Activated CD4-positive, alpha-beta T cell treated with anti-CD3 and anti-CD28 coated beads for 24 hours (primary cell): ENCODE results near the gene SCFD1.

Source experiments
- DNase-seq, 2 donors: peaks; one replicate each; pipeline ENCODE4 v3.0.0-alpha.2; 2020; ENCODE audit warnings: low read depth in 2 of 2

SCFD1 gene

DNA sequence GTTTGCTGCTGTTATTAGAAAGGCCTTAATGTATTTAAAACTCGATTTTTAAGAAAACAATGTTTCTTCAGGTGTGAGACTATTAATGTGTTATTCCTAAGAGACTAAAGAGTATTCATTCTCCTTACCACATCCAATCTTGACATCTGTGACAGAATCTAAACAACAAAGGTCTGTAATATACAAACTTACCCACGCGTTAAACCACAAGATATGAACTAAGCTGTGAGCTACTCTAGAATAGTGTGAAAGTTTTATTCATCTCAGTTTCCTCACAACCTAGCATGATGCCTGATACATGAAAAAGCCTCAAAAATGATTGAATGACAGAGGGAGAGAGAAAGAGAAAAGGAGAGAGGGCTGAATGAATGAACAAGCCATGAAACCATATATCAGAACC is 135.0 kb downstream of the SCFD1 start:
- DNase-seq: no peak

GRCh38 chr14:30759172-30760125 is 137.3 kb downstream of the SCFD1 start:
- DNase-seq: no peak

DNA sequence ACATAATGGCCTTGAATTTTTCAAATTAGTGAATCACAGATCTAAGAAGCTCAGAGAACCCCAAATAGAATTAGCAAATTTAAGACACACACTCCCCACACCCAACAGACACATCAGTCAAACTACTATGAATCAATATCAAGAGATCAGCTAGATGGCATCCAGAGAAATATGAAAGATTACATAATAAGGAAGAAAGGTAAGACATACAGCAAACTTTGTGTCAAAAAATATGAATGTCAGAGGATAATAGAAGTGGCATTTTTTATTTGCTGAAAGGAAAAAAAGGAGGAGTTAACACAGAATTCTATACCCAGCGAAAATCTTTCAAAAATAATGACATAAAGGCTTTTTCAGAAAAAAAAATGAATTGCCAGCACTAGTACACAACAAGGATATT is 141.8 kb downstream of the SCFD1 start:
- no peak for DNase-seq

GRCh38 chr14:30767624-30768023 is 145.5 kb downstream of the SCFD1 start:
- DNase-seq: no peak

DNA sequence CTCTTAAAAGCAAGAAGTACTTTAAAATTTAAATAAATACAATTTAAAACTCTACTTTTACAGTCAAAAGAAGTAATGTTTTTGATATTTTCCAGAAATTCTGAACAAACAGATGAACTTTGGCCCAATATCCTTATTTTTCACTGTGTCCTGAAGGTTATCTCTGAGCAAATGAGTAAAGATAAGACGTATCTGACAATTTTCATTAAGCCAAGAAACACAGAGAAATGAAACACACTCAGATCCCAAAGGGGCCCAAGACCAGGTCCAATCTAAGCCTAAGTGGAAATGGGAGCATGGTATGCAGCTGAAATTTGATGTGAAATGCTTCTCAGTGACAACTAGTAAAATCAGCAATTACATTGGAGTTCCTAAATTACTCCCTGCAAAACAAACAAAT is 146.7 kb downstream of the SCFD1 start:
- no peak for DNase-seq

- DNase-seq: no peak
These were observed 148.3 kb downstream of the SCFD1 start for GRCh38 chr14:30770376-30770775.

- DNase-seq: no peak
These were observed 149.5 kb downstream of the SCFD1 start for GRCh38 chr14:30771595-30771994.

DNA sequence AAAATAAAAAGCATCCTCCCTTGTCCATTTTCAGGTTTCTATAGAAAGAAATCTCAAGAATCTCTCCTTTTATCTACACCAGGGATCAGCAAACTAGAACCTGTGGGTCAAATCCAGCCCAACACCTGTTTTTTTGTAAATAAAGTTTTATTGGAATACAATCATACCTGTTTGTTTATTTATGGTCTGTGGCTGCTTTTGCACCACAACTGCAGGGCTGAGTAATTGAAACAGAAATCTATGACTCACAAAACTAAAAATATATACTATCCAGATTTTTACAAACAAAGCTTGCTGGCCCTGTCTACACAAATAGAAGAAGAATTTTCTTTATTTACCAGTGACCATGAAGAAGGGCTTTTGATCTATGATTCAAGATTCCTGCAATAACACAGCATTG is 157.1 kb downstream of the SCFD1 start:
- DNase-seq: no peak
